GM12892 (cell line): Measurements from ENCODE around the gene COL17A1.

Experiments
- POLR2A ChIP-seq: IDR thresholded peaks from 2 replicates; pipeline ENCODE4 v1.6.1; 2011; ENCODE audit warnings: low read depth, low read length, control low read depth
- POLR2AphosphoS5 ChIP-seq: IDR thresholded peaks from 2 replicates; pipeline ENCODE4 v1.6.1; 2011; ENCODE audit warnings: low read depth, low read length, control low read depth
- TAF1 ChIP-seq: IDR thresholded peaks from 2 replicates; pipeline ENCODE4 v1.6.1; 2011; ENCODE audit warnings: low read depth, mild to moderate bottlenecking, control low read depth, low read length, borderline replicate concordance

GRCh38 chr10:104122225-104123107, 36.8 kb upstream of the COL17A1 start:
- TF ChIP-seq POLR2AphosphoS5 (no peak), POLR2A (no peak), TAF1 (no peak; the same call in 1 of the 2 replicates)
